HG02884 (cell line): Measurements from ENCODE around the gene NEB.
A peak's percentile ranks its signal among the peaks of the same experiment; 100 is the strongest.
"Not testable (repeated sequence)": the region's sequence is repeated elsewhere in the genome, so short reads cannot be mapped to it uniquely, and the experiment has no call there.

ENCODE experiments used
- ATAC-seq: cut with Tn5 transposase; IDR thresholded peaks from one replicate; pipeline ENCODE4 v1.9.1; 2021; ENCODE audit warnings: mild to moderate bottlenecking, moderate library complexity; ENCODE audit not compliant: unreplicated experiment

NEB gene

GRCh38 chr2:151760139-151760650 lies 25.9 kb upstream of the NEB start:
- ATAC-seq = no peak

GRCh38 chr2:151758744-151759143 lies 24.5 kb upstream of the NEB start:
- ATAC-seq = no peak

GRCh38 chr2:151757861-151758260 lies 23.6 kb upstream of the NEB start:
- ATAC-seq = no peak

- no peak for ATAC-seq
These were observed 22.5 kb upstream of the NEB start for GRCh38 chr2:151756820-151757219.

GRCh38 chr2:151754253-151754897 lies 20.1 kb upstream of the NEB start:
- no peak for ATAC-seq

- ATAC-seq = no peak
These were observed 19.3 kb upstream of the NEB start for GRCh38 chr2:151753540-151753939.

- ATAC-seq = not testable (repeated sequence)
These were observed 11.0 kb upstream of the NEB start for GRCh38 chr2:151745261-151745660.

- peak; percentile 76 for ATAC-seq
These were observed 3.9 kb downstream of the NEB start for GRCh38 chr2:151730262-151730975.

GRCh38 chr2:151729837-151730236 lies 4.4 kb downstream of the NEB start:
- ATAC-seq = peak; percentile 37

GRCh38 chr2:151729415-151729811 lies 4.9 kb downstream of the NEB start:
- ATAC-seq = no peak

- ATAC-seq = no peak
These were observed 5.4 kb downstream of the NEB start for GRCh38 chr2:151728804-151729414.

GRCh38 chr2:151727593-151728552 lies 6.4 kb downstream of the NEB start:
- no peak for ATAC-seq

GRCh38 chr2:151721161-151721560 lies 13.1 kb downstream of the NEB start:
- no peak for ATAC-seq

GRCh38 chr2:151720521-151720920 lies 13.8 kb downstream of the NEB start:
- no peak for ATAC-seq

- ATAC-seq = no peak
These were observed 15.5 kb downstream of the NEB start for GRCh38 chr2:151718796-151719195.

- ATAC-seq = no peak
These were observed 16.0 kb downstream of the NEB start for GRCh38 chr2:151718247-151718646.

GRCh38 chr2:151716721-151717120 lies 17.6 kb downstream of the NEB start:
- ATAC-seq = no peak

- peak; percentile 55 for ATAC-seq
These were observed 20.9 kb downstream of the NEB start for GRCh38 chr2:151713291-151713903.

- ATAC-seq = no peak
These were observed 23.3 kb downstream of the NEB start for GRCh38 chr2:151711025-151711424.

GRCh38 chr2:151708788-151709187 lies 25.5 kb downstream of the NEB start:
- no peak for ATAC-seq
